Trophoblast cell (in vitro differentiated cells and primary cell): ENCODE results near the gene PSTPIP1.

Experiments
- DNase-seq, 2 donors: peaks; one replicate each; pipeline ENCODE4 v3.0.0-alpha.2; 2016
- H2AFZ ChIP-seq: 2 replicates; pipeline ENCODE4 v1.6.1; 2013; ENCODE audit warnings: low read length, moderate library complexity, mild to moderate bottlenecking; ENCODE audit not compliant: insufficient read depth, poor library complexity
- H2AK5ac ChIP-seq: 2 replicates; pipeline ENCODE4 v1.6.1; 2013; ENCODE audit warnings: mild to moderate bottlenecking, low read length
- H2BK120ac ChIP-seq: 2 replicates; pipeline ENCODE4 v1.6.1; 2013; ENCODE audit warnings: low read length, mild to moderate bottlenecking, moderate library complexity; ENCODE audit not compliant: insufficient read depth, poor library complexity
- H2BK12ac ChIP-seq: 2 replicates; pipeline ENCODE4 v1.6.1; 2013; ENCODE audit warnings: mild to moderate bottlenecking, low read length, moderate library complexity
- H2BK5ac ChIP-seq: 2 replicates; pipeline ENCODE4 v1.6.1; 2013; ENCODE audit warnings: low read length, low read depth, moderate library complexity, mild to moderate bottlenecking; ENCODE audit not compliant: poor library complexity
- H3K14ac ChIP-seq: 2 replicates; pipeline ENCODE4 v1.6.1; 2013; ENCODE audit warnings: mild to moderate bottlenecking, low read length
- H3K18ac ChIP-seq: 2 replicates; pipeline ENCODE4 v1.6.1; 2013; ENCODE audit warnings: mild to moderate bottlenecking, low read length
- H3K23ac ChIP-seq: 2 replicates; pipeline ENCODE4 v1.6.1; 2013; ENCODE audit warnings: low read length
- H3K27ac ChIP-seq: 2 replicates; pipeline ENCODE4 v1.5.1; 2013; ENCODE audit warnings: low read depth, mild to moderate bottlenecking, inconsistent platforms, low read length, moderate library complexity
- H3K27me3 ChIP-seq: 2 replicates; pipeline ENCODE4 v1.6.1; 2013; ENCODE audit warnings: inconsistent platforms, mild to moderate bottlenecking, low read length, moderate library complexity; ENCODE audit not compliant: insufficient read depth
- H3K36me3 ChIP-seq, 2 experiments: 1 replicate in 1 of 2; 2 replicates in 1 of 2; pipeline ENCODE4 v1.6.1; 2013; ENCODE audit warnings: low read length in 2 of 2, mild to moderate bottlenecking in 2 of 2, moderate library complexity in 1 of 2; ENCODE audit not compliant: insufficient read depth in 2 of 2, control insufficient read depth in 1 of 2
- H3K4ac ChIP-seq: 2 replicates; pipeline ENCODE4 v1.6.1; 2013; ENCODE audit warnings: low read depth, mild to moderate bottlenecking, low read length, moderate library complexity
- H3K4me1 ChIP-seq, 2 experiments: 1 replicate in 1 of 2; 2 replicates in 1 of 2; pipeline ENCODE4 v1.6.1; 2013; ENCODE audit warnings: low read length in 2 of 2, mild to moderate bottlenecking in 2 of 2, moderate library complexity in 1 of 2; ENCODE audit not compliant: insufficient read depth in 2 of 2, control insufficient read depth in 1 of 2
- H3K4me2 ChIP-seq: 2 replicates; pipeline ENCODE4 v1.6.1; 2013; ENCODE audit warnings: inconsistent platforms, mild to moderate bottlenecking, low read length, moderate library complexity
- H3K4me3 ChIP-seq: 2 replicates; pipeline ENCODE4 v1.5.1; 2013; ENCODE audit warnings: mild to moderate bottlenecking, low read depth, low read length, inconsistent platforms
- H3K79me1 ChIP-seq: one replicate; pipeline ENCODE4 v1.6.1; 2013; ENCODE audit warnings: low read length
- H3K79me2 ChIP-seq: 2 replicates; pipeline ENCODE4 v1.6.1; 2013; ENCODE audit warnings: low read length, mild to moderate bottlenecking; ENCODE audit not compliant: control insufficient read depth, insufficient read depth, poor library complexity
- H3K9ac ChIP-seq: 2 replicates; pipeline ENCODE4 v1.6.1; 2013; ENCODE audit warnings: mild to moderate bottlenecking, low read length
- H3K9me3 ChIP-seq: 2 replicates; pipeline ENCODE4 v1.6.1; 2013; ENCODE audit warnings: low read depth, mild to moderate bottlenecking, control low read depth, inconsistent platforms, low read length; ENCODE audit not compliant: insufficient read depth
- H4K12ac ChIP-seq: 2 replicates; pipeline ENCODE4 v1.6.1; 2013; ENCODE audit warnings: low read depth, mild to moderate bottlenecking, low read length, moderate library complexity
- H4K8ac ChIP-seq: 2 replicates; pipeline ENCODE4 v1.6.1; 2013; ENCODE audit warnings: low read depth, mild to moderate bottlenecking, low read length, moderate library complexity
- H4K91ac ChIP-seq: one replicate; pipeline ENCODE4 v1.6.1; 2013; ENCODE audit warnings: low read depth, mild to moderate bottlenecking, low read length, moderate library complexity
- WGBS: extraction: QIAGEN DNeasy Blood & Tissue Kit; methylation state at CpG from one replicate; pipeline ENCODE4 v1.1.7; 2013; ENCODE audit warnings: missing lambda C conversion rate; ENCODE audit not compliant: insufficient read length, insufficient coverage; ENCODE audit errors: extremely low coverage; 5-methylcytosine and 5-hydroxymethylcytosine counted together

The PSTPIP1 gene

GRCh38 chr15:77002436-77002835, 7.5 kb downstream of the PSTPIP1 start:
- H3K9ac ChIP-seq, result no peak overlapping the region
- no peak overlapping the region for H4K8ac ChIP-seq
- no peak overlapping the region for H2AK5ac ChIP-seq
- no peaks in the 10 kb centered on the region for H3K36me3 ChIP-seq
- H3K14ac ChIP-seq, result no peak overlapping the region
- H3K4me1 ChIP-seq, result no peaks in the 10 kb centered on the region
- no peaks in the 10 kb centered on the region for H3K79me2 ChIP-seq
- no peaks in the 10 kb centered on the region for H3K9me3 ChIP-seq
- H4K12ac ChIP-seq, result no peak overlapping the region
- no peak overlapping the region for H4K91ac ChIP-seq
- no CpG with 5 or more reads among the region's 7 CpGs for WGBS
- H2AFZ ChIP-seq, result no peak overlapping the region
- DNase-seq, result no peak
- no peak overlapping the region for H3K4me3 ChIP-seq
- H2BK5ac ChIP-seq, result no peak overlapping the region
- no peaks in the 10 kb centered on the region for H3K79me1 ChIP-seq
- H3K4me2 ChIP-seq, result no peak overlapping the region
- H2BK12ac ChIP-seq, result no peak overlapping the region
- no peak overlapping the region for H3K27ac ChIP-seq
- no peak overlapping the region for H2BK120ac ChIP-seq
- H3K27me3 ChIP-seq, result no peaks in the 10 kb centered on the region
- H3K18ac ChIP-seq, result no peak overlapping the region
- no peak overlapping the region for H3K23ac ChIP-seq
- no peak overlapping the region for H3K4ac ChIP-seq

GRCh38 chr15:77002954-77003912, 8.3 kb downstream of the PSTPIP1 start:
- no peak overlapping the region for H2BK12ac ChIP-seq
- no peak overlapping the region for H3K4ac ChIP-seq
- H3K9ac ChIP-seq, result no peak overlapping the region
- H3K4me2 ChIP-seq, result no peak overlapping the region
- no CpG with 5 or more reads among the region's 16 CpGs for WGBS
- no peak overlapping the region for H4K91ac ChIP-seq
- H4K8ac ChIP-seq, result no peak overlapping the region
- H3K79me2 ChIP-seq, result no peaks in the 10 kb centered on the region
- no peak overlapping the region for H2AK5ac ChIP-seq
- H3K23ac ChIP-seq, result no peak overlapping the region
- no peak overlapping the region for H3K14ac ChIP-seq
- no peaks in the 10 kb centered on the region for H3K36me3 ChIP-seq
- peaks cover 2% of the 10 kb centered on the region for H3K9me3 ChIP-seq
- no peak overlapping the region for H3K18ac ChIP-seq
- peak in 1 of 2 donors; percentile 29 for DNase-seq
- no peak overlapping the region for H3K27ac ChIP-seq
- H2AFZ ChIP-seq, result no peak overlapping the region
- no peak overlapping the region for H2BK120ac ChIP-seq
- no peaks in the 10 kb centered on the region for H3K27me3 ChIP-seq
- no peak overlapping the region for H3K4me3 ChIP-seq
- H2BK5ac ChIP-seq, result no peak overlapping the region
- H3K4me1 ChIP-seq, result no peaks in the 10 kb centered on the region
- H4K12ac ChIP-seq, result no peak overlapping the region
- H3K79me1 ChIP-seq, result no peaks in the 10 kb centered on the region

GRCh38 chr15:77004189-77004588, 9.3 kb downstream of the PSTPIP1 start:
- Histone ChIP-seq H3K9ac (no peak overlapping the region), H2AFZ (no peak overlapping the region), H3K4me2 (no peak overlapping the region), H4K8ac (no peak overlapping the region), H3K79me2 (no peaks in the 10 kb centered on the region), H4K91ac (no peak overlapping the region), H2AK5ac (no peak overlapping the region), H4K12ac (no peak overlapping the region), H3K14ac (no peak overlapping the region), H3K36me3 (no peaks in the 10 kb centered on the region), H2BK5ac (no peak overlapping the region), H3K27me3 (no peaks in the 10 kb centered on the region), H2BK12ac (no peak overlapping the region), H3K4me3 (no peak overlapping the region), H3K23ac (no peak overlapping the region), H2BK120ac (no peak overlapping the region), H3K9me3 (peaks cover 2% of the 10 kb centered on the region), H3K27ac (no peak overlapping the region), H3K18ac (no peak overlapping the region), H3K79me1 (no peaks in the 10 kb centered on the region), H3K4ac (no peak overlapping the region), H3K4me1 (no peaks in the 10 kb centered on the region)
- no peak for DNase-seq
- WGBS, result no CpG with 5 or more reads among the region's 4 CpGs

GRCh38 chr15:77009176-77009575, 14.2 kb downstream of the PSTPIP1 start:
- no peak overlapping the region for H4K91ac ChIP-seq
- no peak overlapping the region for H3K9ac ChIP-seq
- H3K18ac ChIP-seq, result no peak overlapping the region
- no peak overlapping the region for H2BK12ac ChIP-seq
- H3K79me2 ChIP-seq, result no peaks in the 10 kb centered on the region
- no peaks in the 10 kb centered on the region for H3K4me1 ChIP-seq
- H4K8ac ChIP-seq, result no peak overlapping the region
- no peak for DNase-seq
- WGBS, result no CpG with 5 or more reads among the region's 6 CpGs
- no peak overlapping the region for H4K12ac ChIP-seq
- no peak overlapping the region for H2AFZ ChIP-seq
- no peaks in the 10 kb centered on the region for H3K79me1 ChIP-seq
- no peak overlapping the region for H3K4ac ChIP-seq
- no peak overlapping the region for H2BK120ac ChIP-seq
- H3K27ac ChIP-seq, result no peak overlapping the region
- H3K4me2 ChIP-seq, result no peak overlapping the region
- H3K36me3 ChIP-seq, result no peaks in the 10 kb centered on the region
- no peak overlapping the region for H3K23ac ChIP-seq
- no peak overlapping the region for H3K14ac ChIP-seq
- no peak overlapping the region for H2BK5ac ChIP-seq
- peaks cover 2% of the 10 kb centered on the region for H3K9me3 ChIP-seq
- no peak overlapping the region for H3K4me3 ChIP-seq
- no peak overlapping the region for H2AK5ac ChIP-seq
- H3K27me3 ChIP-seq, result no peaks in the 10 kb centered on the region
